Calu3 (cell line): Measurements from ENCODE around the gene OSBPL3. TPM values are rescaled to one million over a fixed set of nuclear protein-coding genes. Genes with fewer than 3 reads are reported as not detected.

ENCODE experiments used
- BruUV-seq: library from RNA; stranded (reverse); fragments of 400-500 nt; replicated peaks from 2 replicates; lab custom pipeline; 2021; lab: Mats Ljungman, UMichigan
- CTCF ChIA-PET: fragments of 300-600 bp; sonication (Branson Sonifier 250); formaldehyde crosslinking; loops from one replicate; lab custom pipeline; 2022; ENCODE audit warnings: antibody characterized with exemption; lab: Charles Lee
- DNase-seq: peaks from one replicate; pipeline ENCODE4 v3.0.0; 2022
- H3K27ac Mint-ChIP-seq: one replicate; pipeline ENCODE4 v1.8.0; 2022; ENCODE audit warnings: mixed read lengths; ENCODE audit not compliant: unreplicated experiment
- H3K27me3 Mint-ChIP-seq: one replicate; pipeline ENCODE4 v1.8.0; 2022; ENCODE audit warnings: mixed read lengths; ENCODE audit not compliant: unreplicated experiment
- H3K36me3 Mint-ChIP-seq: one replicate; pipeline ENCODE4 v1.8.0; 2022; ENCODE audit warnings: mild to moderate bottlenecking, moderate library complexity, mixed read lengths; ENCODE audit not compliant: insufficient read depth, unreplicated experiment
- H3K4me1 Mint-ChIP-seq: one replicate; pipeline ENCODE4 v1.8.0; 2022; ENCODE audit warnings: mild to moderate bottlenecking, low read depth, mixed read lengths; ENCODE audit not compliant: unreplicated experiment
- H3K4me3 Mint-ChIP-seq: one replicate; pipeline ENCODE4 v1.8.0; 2022; ENCODE audit warnings: mild to moderate bottlenecking, low read depth, moderate library complexity, mixed read lengths; ENCODE audit not compliant: unreplicated experiment
- H3K9me3 Mint-ChIP-seq: one replicate; pipeline ENCODE4 v1.8.0; 2022; ENCODE audit warnings: low read depth, mixed read lengths; ENCODE audit not compliant: unreplicated experiment
- intact Hi-C: fragments of 100-400 bp; cut with micrococcal nuclease; formaldehyde crosslinking; loops from one replicate; pipeline ENCODE4 v1.10.0; 2022; ENCODE audit not compliant: unreplicated experiment
- total RNA-seq: library from RNA; stranded (reverse); gene quantifications from 2 replicates; pipeline ENCODE4 v1.2.3, GENCODE V29; 2022
- TF ChIP-seq, protein P1 (sequence below): fragments of 200-600 bp; IDR thresholded peaks from one replicate; pipeline ENCODE4 v1.8.0; 2022; ENCODE audit warnings: antibody characterized with exemption; ENCODE audit not compliant: unreplicated experiment

The OSBPL3 gene
- total RNA-seq, 1 experiment from 2014 or later = 136 TPM

DNA sequence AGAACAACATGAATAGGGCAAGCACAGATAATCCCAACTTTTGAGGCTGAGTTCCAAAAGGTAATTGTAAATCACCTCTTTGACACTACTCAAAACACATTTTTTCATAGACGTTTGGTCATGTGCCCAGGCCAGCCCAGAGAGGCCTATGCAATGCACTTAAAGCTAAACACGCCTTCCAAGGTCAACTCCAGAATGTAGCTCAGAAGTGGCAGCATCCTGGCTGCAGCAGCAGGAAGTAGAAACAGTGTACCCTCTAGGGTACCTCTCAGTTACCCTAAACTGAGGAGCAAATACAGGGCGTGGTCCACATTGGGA lies 58.7 kb downstream of the OSBPL3 start:
- intact Hi-C loops = no loop called here
- DNase-seq = no peak
- TF ChIP-seq, protein P1, sequence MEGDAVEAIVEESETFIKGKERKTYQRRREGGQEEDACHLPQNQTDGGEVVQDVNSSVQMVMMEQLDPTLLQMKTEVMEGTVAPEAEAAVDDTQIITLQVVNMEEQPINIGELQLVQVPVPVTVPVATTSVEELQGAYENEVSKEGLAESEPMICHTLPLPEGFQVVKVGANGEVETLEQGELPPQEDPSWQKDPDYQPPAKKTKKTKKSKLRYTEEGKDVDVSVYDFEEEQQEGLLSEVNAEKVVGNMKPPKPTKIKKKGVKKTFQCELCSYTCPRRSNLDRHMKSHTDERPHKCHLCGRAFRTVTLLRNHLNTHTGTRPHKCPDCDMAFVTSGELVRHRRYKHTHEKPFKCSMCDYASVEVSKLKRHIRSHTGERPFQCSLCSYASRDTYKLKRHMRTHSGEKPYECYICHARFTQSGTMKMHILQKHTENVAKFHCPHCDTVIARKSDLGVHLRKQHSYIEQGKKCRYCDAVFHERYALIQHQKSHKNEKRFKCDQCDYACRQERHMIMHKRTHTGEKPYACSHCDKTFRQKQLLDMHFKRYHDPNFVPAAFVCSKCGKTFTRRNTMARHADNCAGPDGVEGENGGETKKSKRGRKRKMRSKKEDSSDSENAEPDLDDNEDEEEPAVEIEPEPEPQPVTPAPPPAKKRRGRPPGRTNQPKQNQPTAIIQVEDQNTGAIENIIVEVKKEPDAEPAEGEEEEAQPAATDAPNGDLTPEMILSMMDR = no peak
- H3K27me3 Mint-ChIP-seq = no peaks in the 10 kb centered on the region
- H3K36me3 Mint-ChIP-seq = peaks cover 3% of the 10 kb centered on the region
- H3K4me3 Mint-ChIP-seq = peak overlapping the region; percentile 4
- peaks cover 68% of the 10 kb centered on the region for H3K4me1 Mint-ChIP-seq
- H3K9me3 Mint-ChIP-seq = no peaks in the 10 kb centered on the region
- CTCF ChIA-PET = interaction anchor here (1.0 kb wide), 1 partner anchor 50 kb away, joined by 3 read pairs; no protein-coding TSS in a partner anchor
- H3K27ac Mint-ChIP-seq = peak overlapping the region; percentile 67
- BruUV-seq = no TSS peak

DNA sequence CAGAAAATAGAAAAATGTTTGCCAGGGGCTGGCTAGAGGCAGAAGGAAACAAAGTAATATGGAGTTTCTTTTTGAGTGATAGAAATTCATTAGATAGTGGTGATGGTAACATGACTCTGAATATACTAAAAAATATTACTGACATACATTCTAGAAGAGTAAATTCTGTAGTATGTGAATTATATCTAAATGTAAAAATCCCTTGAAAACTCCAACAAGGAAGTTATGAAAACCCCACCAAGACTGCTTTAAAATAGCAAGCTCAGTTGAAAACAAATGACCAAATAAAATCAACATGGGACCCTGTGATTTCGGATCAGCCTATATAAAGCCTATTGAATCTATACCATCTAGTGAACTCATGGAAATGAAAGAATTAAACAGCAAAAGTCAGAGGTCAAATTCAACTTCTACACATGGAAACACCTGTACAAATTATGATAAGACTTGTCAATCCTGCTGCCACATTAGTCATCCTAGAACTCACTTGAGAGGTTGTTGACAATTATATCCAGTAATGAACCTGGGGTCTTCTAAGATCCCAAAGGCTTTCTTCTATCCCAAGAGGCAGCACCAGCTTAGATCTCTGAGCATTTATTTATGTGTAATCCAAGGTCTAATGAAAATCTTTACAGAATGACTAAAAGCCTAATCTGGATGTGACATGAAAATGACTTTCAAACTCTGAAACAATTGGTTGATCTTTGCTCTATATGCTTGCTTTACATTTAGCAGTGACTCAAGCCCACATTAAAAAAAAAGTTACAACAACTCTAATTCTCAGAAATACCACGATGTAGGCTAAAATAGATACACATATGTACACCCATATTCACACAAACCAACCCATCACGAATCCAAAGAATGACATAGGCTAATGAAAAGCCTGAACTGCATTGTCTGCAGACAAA lies 59.3 kb downstream of the OSBPL3 start:
- Mint-ChIP-seq H3K36me3 (peaks cover 4% of the 10 kb centered on the region), H3K9me3 (no peaks in the 10 kb centered on the region), H3K4me3 (no peak overlapping the region), H3K27ac (no peak overlapping the region), H3K27me3 (no peaks in the 10 kb centered on the region), H3K4me1 (peaks cover 69% of the 10 kb centered on the region)
- BruUV-seq = no TSS peak
- CTCF ChIA-PET = interaction anchor here (0.9 to 1.0 kb wide), 2 partner anchors 32 to 51 kb away, joined by 3 read pairs; no protein-coding TSS in a partner anchor
- TF ChIP-seq, protein P1 = no peak
- DNase-seq = no peak
- intact Hi-C loops = no loop called here

DNA sequence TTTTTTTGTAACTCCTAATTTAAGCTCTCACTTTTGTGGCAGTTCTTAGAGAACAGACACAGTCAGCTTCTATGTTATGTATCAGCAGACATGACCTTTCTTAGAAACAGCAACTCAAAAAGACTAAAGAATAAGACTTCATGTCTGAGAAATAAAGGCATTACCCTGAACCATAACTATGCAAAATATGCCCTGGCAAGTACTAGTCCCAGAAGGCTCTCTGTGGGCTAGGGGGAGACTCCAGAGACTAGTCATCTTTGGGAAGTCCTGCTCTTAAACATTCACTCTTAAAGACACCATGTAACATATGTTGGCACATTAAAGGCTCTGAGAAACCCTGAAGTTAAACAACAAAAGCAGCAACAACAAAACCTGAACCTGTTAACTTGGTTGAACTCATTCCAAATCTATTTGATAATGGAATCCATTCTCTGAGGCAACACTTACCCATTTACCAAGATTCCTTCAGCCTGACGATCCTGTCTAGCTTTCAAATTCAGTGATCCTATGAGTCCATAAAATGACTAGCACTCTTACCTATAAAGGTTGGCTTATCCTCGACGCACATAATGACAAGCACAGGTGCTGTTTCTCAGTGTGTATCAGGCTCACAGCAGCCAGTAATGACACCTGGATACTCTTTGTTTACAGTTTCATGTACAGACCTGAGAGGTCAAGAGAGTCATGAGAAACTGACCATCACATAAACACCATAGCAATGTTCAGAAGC lies 62.3 kb downstream of the OSBPL3 start:
- Mint-ChIP-seq H3K27ac (peak overlapping the region; percentile 15), H3K4me3 (no peak overlapping the region), H3K27me3 (no peaks in the 10 kb centered on the region), H3K9me3 (no peaks in the 10 kb centered on the region), H3K4me1 (peaks cover 79% of the 10 kb centered on the region), H3K36me3 (peaks cover 4% of the 10 kb centered on the region)
- TF ChIP-seq, protein P1 = no peak
- intact Hi-C loops = no loop called here
- no TSS peak for BruUV-seq
- CTCF ChIA-PET = interaction anchor here (0.5 to 0.7 kb wide), 2 partner anchors 12 to 207 kb away, joined by 3 to 6 read pairs; partner anchors contain the start of gene CYCS
- no peak for DNase-seq

DNA sequence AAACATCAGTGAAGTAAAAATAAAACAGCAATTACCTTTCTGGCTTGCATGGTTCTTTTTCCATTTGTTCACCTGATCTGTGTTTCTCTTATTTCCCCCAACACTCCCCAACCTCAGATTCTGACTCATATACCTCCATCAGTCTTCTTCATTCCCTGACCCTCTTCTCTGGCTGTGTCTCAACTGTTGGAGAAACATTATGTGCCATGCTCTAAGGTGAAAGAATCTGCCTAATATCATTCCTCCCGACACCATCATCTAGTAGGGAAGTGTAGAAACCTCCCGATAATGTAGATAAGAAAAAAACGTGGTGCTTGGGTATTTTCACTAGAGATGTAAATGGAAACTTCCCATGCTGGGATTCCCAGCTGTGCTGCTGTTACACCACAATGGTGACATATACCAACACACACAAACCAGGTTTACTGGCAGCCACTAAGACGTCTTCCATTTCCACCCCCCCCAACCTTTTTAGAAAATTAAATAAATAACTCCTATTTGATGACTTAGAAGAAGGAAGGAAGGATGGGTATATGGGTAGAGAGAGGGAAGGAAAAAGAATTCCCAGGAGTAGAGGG lies 63.4 kb downstream of the OSBPL3 start:
- H3K36me3 Mint-ChIP-seq = peaks cover 4% of the 10 kb centered on the region
- no TSS peak for BruUV-seq
- CTCF ChIA-PET = interaction anchor here (0.6 kb wide), 1 partner anchor 46 kb away, joined by 3 read pairs; no protein-coding TSS in a partner anchor
- no peak for DNase-seq
- intact Hi-C loops = no loop called here
- no peak overlapping the region for H3K4me3 Mint-ChIP-seq
- H3K4me1 Mint-ChIP-seq = peaks cover 79% of the 10 kb centered on the region
- no peak overlapping the region for H3K27ac Mint-ChIP-seq
- TF ChIP-seq, protein P1 = no peak
- H3K9me3 Mint-ChIP-seq = no peaks in the 10 kb centered on the region
- H3K27me3 Mint-ChIP-seq = no peaks in the 10 kb centered on the region
